ENCODE measurements around the gene MKS1. TPM values are rescaled to one million over a fixed set of nuclear protein-coding genes. Genes with fewer than 3 reads are reported as not detected.

MKS1 gene
- 6.5 TPM for total RNA-seq (ENCODE audit: insufficient read depth, low replicate concordance)

- DNase-seq (ENCODE audit: low spot score), result peak; percentile 95
These were observed at the start of gene MKS1 for GRCh38 chr17:58219007-58219788. Gene MKS1, minus strand, starts transcription at chr17:58219255. Its CDS starts 25 bp downstream, at chr17:58219230.

- no peak for DNase-seq (ENCODE audit: low spot score)
These were observed 49.3 kb upstream of the MKS1 start for GRCh38 chr17:58268326-58268725.

- no peak for DNase-seq (ENCODE audit: low spot score)
These were observed 48.6 kb upstream of the MKS1 start for GRCh38 chr17:58267347-58268324.

- DNase-seq (ENCODE audit: low spot score), result no peak
These were observed 47.1 kb upstream of the MKS1 start for GRCh38 chr17:58265902-58266875.

- no peak for DNase-seq (ENCODE audit: low spot score)
These were observed 46.2 kb upstream of the MKS1 start for GRCh38 chr17:58265271-58265670.

GRCh38 chr17:58264407-58265103, 45.5 kb upstream of the MKS1 start:
- DNase-seq (ENCODE audit: low spot score), result no peak

GRCh38 chr17:58263773-58264172, 44.7 kb upstream of the MKS1 start:
- no peak for DNase-seq (ENCODE audit: low spot score)

GRCh38 chr17:58262149-58262548, 43.1 kb upstream of the MKS1 start:
- no peak for DNase-seq (ENCODE audit: low spot score)

GRCh38 chr17:58254803-58255202, 35.7 kb upstream of the MKS1 start:
- no peak for DNase-seq (ENCODE audit: low spot score)

GRCh38 chr17:58253082-58253481, 34.0 kb upstream of the MKS1 start:
- DNase-seq (ENCODE audit: low spot score), result no peak

- DNase-seq (ENCODE audit: low spot score), result no peak
These were observed 33.1 kb upstream of the MKS1 start for GRCh38 chr17:58252141-58252540.

GRCh38 chr17:58250344-58251011, 31.4 kb upstream of the MKS1 start:
- no peak for DNase-seq (ENCODE audit: low spot score)

GRCh38 chr17:58249270-58250133, 30.4 kb upstream of the MKS1 start:
- DNase-seq (ENCODE audit: low spot score), result peak; percentile 63

- no peak for DNase-seq (ENCODE audit: low spot score)
These were observed 29.9 kb upstream of the MKS1 start for GRCh38 chr17:58248955-58249269.

- DNase-seq (ENCODE audit: low spot score), result no peak
These were observed 28.7 kb upstream of the MKS1 start for GRCh38 chr17:58247511-58248363.

- no peak for DNase-seq (ENCODE audit: low spot score)
These were observed 27.7 kb upstream of the MKS1 start for GRCh38 chr17:58246781-58247180.

- DNase-seq (ENCODE audit: low spot score), result no peak
These were observed 27.2 kb upstream of the MKS1 start for GRCh38 chr17:58246104-58246740.
